Psoas muscle (tissue), 8 donors: ENCODE data around the gene NGDN. TPM values are rescaled to one million over a fixed set of nuclear protein-coding genes. Genes with fewer than 3 reads are reported as not detected.

ENCODE experiments used
- ATAC-seq, 4 donors: fragments of 200-7000 bp; cut with Tn5 transposase; one replicate each; pipeline ENCODE4 v1.9.1; 2020; ENCODE audit warnings: moderate library complexity in 3 of 4, mild to moderate bottlenecking in 2 of 4
- DNase-seq, 2 donors: peaks; one replicate each; pipeline ENCODE4 v3.0.0-alpha.2; 2020
- H3K27ac ChIP-seq: fragments of 200-600 bp; one replicate; pipeline ENCODE4 v1.8.0; 2022
- H3K27me3 ChIP-seq, 3 donors: fragments of 200-600 bp in 1 of 3; one replicate each; pipeline versions ENCODE4 v1.6.1 to v1.8.0; 2013 to 2022; ENCODE audit warnings: low read length in 2 of 3, mild to moderate bottlenecking in 2 of 3, moderate library complexity in 1 of 3; ENCODE audit not compliant: insufficient read depth in 3 of 3
- H3K36me3 ChIP-seq, 2 donors: fragments of 200-600 bp in 1 of 2; one replicate each; pipeline versions ENCODE4 v1.6.1 to v1.8.0; 2013 to 2022; ENCODE audit warnings: low read depth in 1 of 2, mild to moderate bottlenecking in 1 of 2, moderate library complexity in 1 of 2; ENCODE audit not compliant: insufficient read depth in 1 of 2
- H3K4me1 ChIP-seq: fragments of 200-600 bp; one replicate; pipeline ENCODE4 v1.8.0; 2022
- H3K4me3 ChIP-seq: fragments of 200-600 bp; one replicate; pipeline ENCODE4 v1.8.0; 2022; ENCODE audit warnings: mild to moderate bottlenecking
- H3K9me3 ChIP-seq: fragments of 200-600 bp; one replicate; pipeline ENCODE4 v1.8.0; 2022
- WGBS, 3 donors: extraction: QIAGEN DNeasy Blood & Tissue Kit; methylation state at CpG; one replicate each; pipeline versions ENCODE4 v1.1.6 to v1.1.7; 2013; 5-methylcytosine and 5-hydroxymethylcytosine counted together
- intact Hi-C, 2 donors: fragments of 100-400 bp; cut with DNase I; formaldehyde crosslinking; loops; one replicate each; pipeline versions ENCODE4 v1.11.0 to v1.14.2; 2022
- polyA plus RNA-seq, 3 donors: library from polyadenylated mRNA; stranded (reverse); fragments of 200-250 nt; gene quantifications; one replicate each; pipeline ENCODE4 v1.2.3, GENCODE V29; 2013
- total RNA-seq, 4 donors: library from RNA; stranded (reverse); fragmentation: NEBNext Ultra II Directional in 2 of 4; extraction: Animal tissue kit (Norgen Biotek cat#: 25700) in 2 of 4; gene quantifications; one replicate each; pipeline versions ENCODE4 v1.2.1 to v1.2.4, GENCODE V29; 2021 to 2023
- TF ChIP-seq, protein P1 (sequence below): fragments of 200-600 bp; IDR thresholded peaks from one replicate; pipeline ENCODE4 v1.8.0; 2022; ENCODE audit warnings: antibody characterized with exemption
- donor health status: healthy with polysubstance abuse.
- donor health status: DM: no; HTN: no; CAD: no; lungs with moderate emphysema.
- donor health status: Bipolar disorder and iron deficiency.
- donor health status: healthy.
- donor health status: DM: yes; HTN: yes; CAD: no.
- donor health status: DM: no; HTN: no; CAD: no.
- donor health status: DM: no; HTN: no; CAD: no.
- donor health status: DM: yes; HTN: yes; CAD: no.

NGDN gene
- total and polyA plus RNA-seq, 7 donors = 20.3 to 91.1 (median 49.9) TPM

DNA sequence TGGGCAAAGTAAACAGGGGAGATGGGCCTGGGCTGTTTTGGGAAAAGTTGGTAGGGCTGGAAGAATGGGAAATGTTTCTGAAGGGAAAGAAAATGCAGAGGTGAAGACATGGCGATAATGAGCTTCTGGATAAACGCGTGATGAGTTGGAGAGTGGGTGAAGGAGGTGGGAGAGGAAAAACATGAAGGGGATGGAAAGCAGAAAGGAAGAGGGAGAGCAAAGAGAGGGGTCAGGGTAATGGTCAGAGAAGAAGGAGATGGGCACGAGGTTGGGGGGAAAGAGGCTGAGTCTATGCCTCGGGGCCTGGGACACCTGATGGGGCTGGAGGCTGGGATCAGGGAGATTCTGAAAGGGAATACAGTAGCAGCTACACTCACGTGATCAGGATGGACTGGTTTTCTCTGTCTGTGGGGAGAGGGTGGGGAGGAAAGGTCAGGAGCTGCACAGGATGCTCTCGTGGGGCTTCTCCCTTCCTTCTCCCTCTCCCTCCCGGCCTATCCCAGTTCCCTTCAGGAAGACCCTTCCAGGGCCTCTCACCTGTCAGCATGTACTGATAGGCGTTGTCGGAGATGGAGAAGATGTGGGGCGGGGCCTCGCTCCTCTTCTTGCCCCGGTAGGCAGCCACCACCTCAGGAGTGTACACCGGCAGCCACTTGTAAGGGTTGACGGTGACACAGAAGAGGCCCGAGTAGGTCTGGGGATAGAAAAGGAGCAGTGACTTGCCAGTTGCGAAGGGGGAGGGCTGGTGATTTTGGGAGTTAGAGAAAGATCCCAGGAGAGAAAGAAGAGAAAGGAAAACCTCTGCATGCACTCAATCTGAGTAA lies 37.2 kb upstream of the NGDN start:
- no peaks in the 10 kb centered on the region for H3K27me3 ChIP-seq
- DNase-seq = no peak
- H3K4me3 ChIP-seq = peak overlapping the region; percentile 53
- H3K36me3 ChIP-seq = peaks cover 0 to 9% of the 10 kb centered on the region in 2 donors
- no peak for ATAC-seq
- H3K27ac ChIP-seq = no peak overlapping the region
- H3K4me1 ChIP-seq = peaks cover 15% of the 10 kb centered on the region
- no peaks in the 10 kb centered on the region for H3K9me3 ChIP-seq
- intact Hi-C loops = no loop called here
- 51 to 64% (median 62%) methylated on average over 17 of the region's 17 CpGs for WGBS, 3 donors
- TF ChIP-seq, protein P1, sequence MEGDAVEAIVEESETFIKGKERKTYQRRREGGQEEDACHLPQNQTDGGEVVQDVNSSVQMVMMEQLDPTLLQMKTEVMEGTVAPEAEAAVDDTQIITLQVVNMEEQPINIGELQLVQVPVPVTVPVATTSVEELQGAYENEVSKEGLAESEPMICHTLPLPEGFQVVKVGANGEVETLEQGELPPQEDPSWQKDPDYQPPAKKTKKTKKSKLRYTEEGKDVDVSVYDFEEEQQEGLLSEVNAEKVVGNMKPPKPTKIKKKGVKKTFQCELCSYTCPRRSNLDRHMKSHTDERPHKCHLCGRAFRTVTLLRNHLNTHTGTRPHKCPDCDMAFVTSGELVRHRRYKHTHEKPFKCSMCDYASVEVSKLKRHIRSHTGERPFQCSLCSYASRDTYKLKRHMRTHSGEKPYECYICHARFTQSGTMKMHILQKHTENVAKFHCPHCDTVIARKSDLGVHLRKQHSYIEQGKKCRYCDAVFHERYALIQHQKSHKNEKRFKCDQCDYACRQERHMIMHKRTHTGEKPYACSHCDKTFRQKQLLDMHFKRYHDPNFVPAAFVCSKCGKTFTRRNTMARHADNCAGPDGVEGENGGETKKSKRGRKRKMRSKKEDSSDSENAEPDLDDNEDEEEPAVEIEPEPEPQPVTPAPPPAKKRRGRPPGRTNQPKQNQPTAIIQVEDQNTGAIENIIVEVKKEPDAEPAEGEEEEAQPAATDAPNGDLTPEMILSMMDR = no peak

DNA sequence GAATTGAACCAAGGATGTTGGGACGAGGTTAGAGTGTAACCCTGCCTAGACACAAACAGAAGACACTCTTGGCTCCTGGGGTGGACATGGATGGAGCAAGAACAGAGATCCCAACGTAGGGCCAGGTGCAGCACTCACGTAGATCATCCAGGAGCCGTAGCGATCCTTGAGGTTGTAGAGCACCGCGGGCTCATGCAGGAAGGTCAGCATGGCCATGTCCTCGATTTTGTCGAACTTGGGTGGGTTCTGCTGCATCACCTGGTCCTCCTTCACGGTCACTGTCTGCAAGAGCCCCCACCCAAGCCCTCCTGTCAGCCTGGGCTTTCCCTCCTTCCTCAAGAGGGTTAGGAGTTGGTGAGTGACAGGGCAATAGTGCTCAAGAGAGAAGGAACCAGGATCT lies 36.6 kb upstream of the NGDN start:
- Histone ChIP-seq H3K4me1 (peaks cover 20% of the 10 kb centered on the region), H3K27me3 (no peaks in the 10 kb centered on the region), H3K4me3 (peak overlapping the region; percentile 53), H3K27ac (peak overlapping the region; percentile 60), H3K36me3 (peaks cover 0 to 5% of the 10 kb centered on the region in 2 donors), H3K9me3 (no peaks in the 10 kb centered on the region)
- intact Hi-C loops = no loop called here
- ATAC-seq (peak in 1 of 4 donors; percentile 6), DNase-seq (no peak)
- TF ChIP-seq, protein P1 = no peak
- 51 to 69% (median 60%) methylated on average over 10 of the region's 10 CpGs for WGBS, 3 donors

DNA sequence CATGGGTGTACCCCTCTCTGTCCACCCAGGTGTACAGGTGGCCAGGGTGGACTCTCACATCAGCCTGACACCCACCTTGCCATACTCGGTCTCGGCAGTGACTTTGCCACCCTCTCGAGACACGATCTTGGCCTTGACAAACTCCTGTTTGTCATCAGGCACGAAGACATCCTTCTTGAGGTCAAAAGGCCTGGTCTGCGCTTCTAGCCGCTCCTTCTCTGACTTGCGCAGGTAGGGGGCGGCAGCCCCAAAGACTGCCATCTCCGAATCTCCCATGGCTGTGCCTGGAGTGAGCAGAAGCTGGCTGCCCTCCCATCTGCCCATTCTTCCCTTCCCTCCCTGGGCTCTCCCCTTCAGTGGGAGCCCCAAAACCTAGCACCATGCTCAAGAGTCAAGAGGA lies 36.0 kb upstream of the NGDN start:
- no peaks in the 10 kb centered on the region for H3K9me3 ChIP-seq
- DNase-seq (no peak), ATAC-seq (no peak)
- peak overlapping the region; percentile 60 for H3K27ac ChIP-seq
- H3K4me3 ChIP-seq = peak overlapping the region; percentile 53
- peaks cover 23% of the 10 kb centered on the region for H3K4me1 ChIP-seq
- H3K27me3 ChIP-seq = no peaks in the 10 kb centered on the region
- WGBS, 3 donors = 39 to 60% (median 47%) methylated on average over 10 of the region's 10 CpGs
- intact Hi-C loops = no loop called here
- TF ChIP-seq, protein P1 = no peak
- peaks cover 0 to 3% of the 10 kb centered on the region in 2 donors for H3K36me3 ChIP-seq

DNA sequence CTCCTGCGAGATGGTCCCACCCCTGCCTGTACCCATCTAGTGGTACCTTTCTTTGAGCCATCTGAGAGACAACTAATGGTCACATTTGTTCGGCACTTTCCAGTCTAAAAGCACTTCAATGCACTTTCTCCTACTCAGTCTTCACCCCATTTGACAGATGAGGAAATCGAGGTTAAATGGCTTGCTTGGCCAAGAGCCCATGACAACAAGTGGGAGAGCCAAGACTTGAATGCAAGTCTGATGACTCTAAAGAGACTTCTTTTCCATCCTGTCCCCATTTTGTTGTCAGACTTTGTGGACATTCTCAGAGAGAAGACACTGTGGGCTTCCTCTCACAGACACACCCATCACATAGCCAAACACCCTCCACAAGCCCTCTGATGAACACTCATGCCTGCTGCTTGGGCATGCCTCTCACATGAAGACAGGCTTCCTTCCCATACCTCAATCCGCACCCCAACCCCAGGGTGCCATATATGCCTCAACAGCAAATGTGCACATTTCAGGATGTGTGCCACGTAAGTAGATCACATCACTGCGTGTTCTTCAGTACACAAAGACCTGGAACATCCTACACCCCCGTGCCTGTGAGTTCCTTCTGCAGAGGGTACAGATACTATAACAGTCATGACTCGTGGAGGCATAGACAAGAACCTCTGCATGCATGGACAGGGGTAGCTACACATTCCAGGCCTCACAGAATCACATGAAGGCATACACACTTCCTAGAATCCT lies 34.8 kb upstream of the NGDN start:
- peak in 2 of 4 donors; percentile 20 to 28 for ATAC-seq
- H3K36me3 ChIP-seq = peaks cover 0 to 3% of the 10 kb centered on the region in 2 donors
- 50 to 59% (median 51%) methylated on average over 8 of the region's 8 CpGs for WGBS, 3 donors
- H3K4me1 ChIP-seq = peaks cover 23% of the 10 kb centered on the region
- peak overlapping the region; percentile 60 for H3K27ac ChIP-seq
- DNase-seq = no peak
- peak overlapping the region; percentile 53 for H3K4me3 ChIP-seq
- no peaks in the 10 kb centered on the region for H3K9me3 ChIP-seq
- TF ChIP-seq, protein P1 = no peak
- no peaks in the 10 kb centered on the region for H3K27me3 ChIP-seq
- intact Hi-C loops = no loop called here
